HG03565 (cell line): ENCODE results near the gene CCDC14.
"Not testable (repeated sequence)": the region's sequence is repeated elsewhere in the genome, so short reads cannot be mapped to it uniquely, and the experiment has no call there.

Source experiments
- ATAC-seq: cut with Tn5 transposase; IDR thresholded peaks from one replicate; pipeline ENCODE4 v1.9.1; 2021; ENCODE audit warnings: mild to moderate bottlenecking, moderate library complexity; ENCODE audit not compliant: unreplicated experiment

CCDC14 gene

DNA sequence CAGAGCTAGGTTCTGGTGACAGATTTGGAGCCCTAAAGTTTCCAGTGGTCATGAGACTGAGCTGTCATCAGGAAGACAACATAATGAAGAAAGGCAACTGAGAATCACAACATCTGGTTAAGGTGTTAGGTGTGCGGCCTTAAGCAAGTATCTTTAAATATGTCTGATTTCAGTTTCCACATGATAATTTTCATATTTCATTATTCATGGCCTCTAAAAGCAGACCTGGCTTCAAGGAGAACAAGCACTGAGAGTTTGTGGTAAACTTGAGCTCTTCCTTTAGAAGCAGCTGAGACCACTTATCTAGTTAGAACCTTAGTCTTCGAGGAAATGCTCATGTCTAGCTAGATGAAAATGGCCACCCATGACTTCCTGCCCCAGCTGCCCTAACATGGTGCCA lies 51.2 kb downstream of the CCDC14 start:
- peak; percentile 56 for ATAC-seq

DNA sequence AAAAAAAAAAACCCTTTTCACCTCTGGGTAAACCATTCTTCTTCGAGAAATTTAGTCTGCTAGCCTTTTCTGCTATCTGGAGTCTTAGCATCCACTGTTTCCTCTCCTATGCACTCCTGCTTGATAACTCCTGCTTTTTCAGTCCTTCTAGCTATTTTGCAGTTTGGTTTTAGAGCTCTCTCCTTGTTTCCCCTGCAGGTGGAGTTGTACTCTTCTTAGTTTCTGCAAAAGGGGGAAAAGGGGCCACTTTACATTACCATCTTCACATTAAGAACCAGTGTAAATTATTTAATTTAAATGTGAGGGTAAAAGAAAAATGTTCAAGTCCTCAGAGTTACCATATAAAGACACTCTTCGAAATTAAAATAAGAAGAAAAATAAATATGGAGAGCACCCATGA lies 53.3 kb downstream of the CCDC14 start:
- ATAC-seq, result no peak

DNA sequence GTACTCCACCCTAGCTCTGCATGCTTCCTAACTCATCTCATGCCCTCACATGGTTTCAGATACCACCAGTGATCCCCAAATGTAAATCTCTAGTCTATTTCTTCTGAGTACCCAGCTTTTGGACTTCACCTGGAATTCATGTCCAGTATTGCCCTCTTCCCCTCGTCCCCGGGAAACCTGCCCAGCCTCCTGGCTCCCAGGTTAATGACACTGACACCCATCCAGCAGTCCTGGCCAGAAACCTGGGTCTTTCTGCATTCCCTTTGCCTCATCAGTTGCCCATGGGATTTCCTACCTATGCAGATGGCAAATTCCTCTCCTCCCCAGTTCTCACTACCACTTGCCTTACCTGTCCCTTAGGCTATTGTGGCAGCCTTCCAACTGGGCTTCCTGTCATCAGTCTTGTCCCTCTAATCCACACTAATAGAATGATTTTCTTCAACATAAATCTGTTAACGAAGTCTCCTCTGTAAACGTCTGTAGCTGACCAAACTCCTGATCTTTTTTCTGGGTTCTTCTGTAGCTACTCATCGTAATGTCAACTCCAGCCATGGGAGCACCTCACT lies 61.6 kb downstream of the CCDC14 start:
- ATAC-seq, result no peak

DNA sequence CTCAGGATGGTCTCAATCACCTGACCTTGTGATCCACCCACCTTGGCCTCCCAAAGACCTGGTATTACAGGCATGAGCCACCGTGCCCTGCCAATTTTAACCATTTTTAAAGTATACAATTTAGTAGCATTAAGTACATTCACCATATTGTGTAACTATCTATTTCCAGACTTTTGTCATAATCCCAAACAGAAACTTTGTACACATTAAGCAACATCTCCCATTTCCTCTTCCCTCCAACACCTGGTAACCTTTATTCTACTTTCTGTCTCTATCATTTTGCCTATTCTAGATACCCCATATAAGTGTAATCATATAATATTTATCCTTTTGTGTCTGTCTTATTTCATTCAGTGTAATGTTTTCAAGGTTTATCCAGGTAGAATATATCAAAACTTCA lies 68.0 kb downstream of the CCDC14 start:
- ATAC-seq, result no peak

DNA sequence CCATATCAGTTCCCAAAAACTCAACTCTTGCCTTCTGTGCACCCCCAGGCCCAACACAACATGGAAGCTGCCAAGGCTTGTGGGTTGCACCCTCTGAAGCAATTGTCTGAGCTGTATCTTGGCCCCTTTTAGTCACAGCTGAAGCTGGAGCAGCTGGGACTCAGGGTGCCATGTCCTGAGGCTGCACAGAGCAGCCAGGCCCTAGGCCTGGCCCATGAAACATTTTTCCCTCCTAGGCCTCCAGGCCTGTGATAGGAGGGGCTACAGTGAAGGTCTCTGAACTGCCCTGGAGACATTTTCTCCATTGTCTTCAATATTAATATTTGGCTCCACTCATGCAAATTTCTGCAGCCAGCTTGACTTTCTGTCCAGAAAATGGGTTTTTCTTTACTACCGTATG lies 68.8 kb downstream of the CCDC14 start:
- ATAC-seq, result no peak

DNA sequence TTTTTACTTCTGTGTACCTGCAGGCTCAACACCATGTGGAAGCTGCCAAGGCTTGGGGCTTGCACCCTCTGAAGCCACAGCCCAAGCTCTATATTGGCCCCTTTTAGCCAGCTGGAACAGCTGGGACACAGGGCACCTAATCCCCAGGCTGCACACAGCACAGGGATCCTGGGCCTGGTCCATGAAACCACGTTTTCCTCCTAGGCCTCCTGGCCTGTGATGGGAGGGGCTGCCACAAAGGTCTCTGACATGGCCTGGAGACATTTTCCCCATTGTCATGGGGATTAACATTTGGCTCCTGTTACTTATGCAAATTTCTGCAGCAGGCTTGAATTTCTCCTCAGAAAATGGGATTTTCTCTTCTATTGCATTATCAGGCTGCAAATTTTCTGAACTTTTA lies 70.0 kb downstream of the CCDC14 start:
- ATAC-seq, result not testable (repeated sequence)

DNA sequence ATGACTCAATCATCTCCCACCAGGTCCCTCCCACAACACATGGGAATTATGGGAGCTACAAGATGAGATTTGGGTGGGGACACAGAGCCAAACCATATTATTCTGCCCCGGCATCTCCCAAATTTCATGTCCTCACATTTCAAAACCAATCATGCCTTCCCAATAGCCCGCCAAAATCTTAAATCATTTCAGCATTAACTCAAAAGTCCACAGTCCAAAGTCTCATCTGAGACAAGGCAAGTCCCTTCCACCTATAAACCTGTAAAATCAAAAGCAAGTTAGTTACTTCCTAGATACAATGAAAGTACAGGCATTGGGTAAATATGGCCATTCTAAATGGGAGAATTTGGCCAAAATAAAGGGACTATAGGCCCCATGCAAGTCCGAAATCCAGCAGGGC lies 70.9 kb downstream of the CCDC14 start:
- not testable (repeated sequence) for ATAC-seq

DNA sequence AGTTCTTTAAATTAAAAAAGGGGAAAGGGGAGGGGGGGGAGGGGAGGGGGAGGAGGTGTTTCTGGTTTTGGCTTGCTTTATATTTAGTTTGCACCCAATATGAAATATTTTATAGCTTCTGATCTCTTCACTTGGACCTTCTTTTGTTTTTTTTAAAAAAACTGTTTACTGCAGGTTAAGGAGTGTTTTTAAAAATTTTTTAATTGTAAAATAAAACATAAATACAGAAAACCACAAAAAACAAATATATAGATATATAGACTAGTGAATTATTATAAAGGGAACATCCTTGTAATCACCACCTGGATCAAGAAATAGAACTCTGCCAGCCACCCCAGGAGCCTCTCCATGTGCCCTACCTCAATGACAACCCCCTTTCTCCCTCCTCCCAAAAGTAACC lies 76.0 kb downstream of the CCDC14 start:
- ATAC-seq, result no peak

DNA sequence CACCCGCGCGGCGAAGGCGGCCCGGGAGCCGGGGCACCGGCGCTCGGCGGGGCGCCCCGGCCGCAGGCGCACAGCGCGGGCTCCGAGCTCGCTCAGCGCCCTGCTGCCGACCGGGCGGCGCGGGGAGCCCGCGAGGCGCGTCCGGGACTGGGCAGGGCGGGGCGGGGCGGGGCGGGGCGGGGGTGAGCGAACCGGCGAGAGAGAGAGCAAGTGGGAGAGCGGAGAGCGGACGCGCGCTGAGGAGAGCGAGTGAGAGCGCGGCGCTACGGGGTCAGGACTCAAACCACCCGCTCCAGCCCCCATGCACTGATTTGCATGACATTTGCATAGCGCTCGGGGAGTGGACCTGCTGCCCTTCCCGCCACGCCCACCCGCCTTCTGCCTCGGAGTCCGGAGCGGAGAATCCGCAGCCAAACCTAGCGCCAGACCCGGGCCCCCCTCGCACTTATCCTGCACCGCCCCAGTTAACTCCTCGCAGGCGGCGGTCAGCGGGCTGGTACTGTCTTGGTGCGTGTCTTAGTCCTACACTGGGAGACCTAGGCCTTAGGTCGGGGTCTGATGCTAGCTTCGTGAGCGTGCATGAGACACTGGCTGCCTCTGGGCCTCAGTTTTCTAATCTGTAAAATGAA lies 76.7 kb downstream of the CCDC14 start, which contains the start of gene MYLK:
MYLK (minus strand) TSS at position 130 of the 629 bp plus-strand sequence. CDS start 90,491 bp downstream, outside the sequence.
- no peak for ATAC-seq

DNA sequence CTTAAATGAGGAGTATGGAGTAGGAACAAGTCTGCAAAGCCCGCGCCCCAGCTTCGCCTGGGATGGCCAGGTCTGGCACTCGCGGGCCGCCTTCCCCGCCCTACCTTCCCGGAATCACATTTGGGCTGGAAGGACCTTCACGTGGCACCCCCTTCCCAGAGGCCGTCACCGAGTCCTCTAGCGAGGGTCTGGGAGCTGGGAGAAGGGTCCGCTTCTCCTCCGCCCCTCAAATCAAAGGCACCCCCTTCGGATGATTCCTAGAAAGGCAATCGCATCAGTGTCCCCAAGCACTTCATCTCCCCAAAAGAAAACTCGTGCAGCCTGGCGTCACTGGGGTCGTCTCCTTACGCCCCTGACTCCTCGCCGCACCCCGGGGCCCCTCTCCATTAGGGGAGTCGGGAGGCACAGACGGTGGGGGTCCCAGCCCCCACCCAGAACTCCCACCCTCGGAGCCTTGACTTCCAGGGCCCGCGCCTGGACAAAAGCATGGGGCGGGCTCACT lies 77.3 kb downstream of the CCDC14 start:
- ATAC-seq, result no peak

DNA sequence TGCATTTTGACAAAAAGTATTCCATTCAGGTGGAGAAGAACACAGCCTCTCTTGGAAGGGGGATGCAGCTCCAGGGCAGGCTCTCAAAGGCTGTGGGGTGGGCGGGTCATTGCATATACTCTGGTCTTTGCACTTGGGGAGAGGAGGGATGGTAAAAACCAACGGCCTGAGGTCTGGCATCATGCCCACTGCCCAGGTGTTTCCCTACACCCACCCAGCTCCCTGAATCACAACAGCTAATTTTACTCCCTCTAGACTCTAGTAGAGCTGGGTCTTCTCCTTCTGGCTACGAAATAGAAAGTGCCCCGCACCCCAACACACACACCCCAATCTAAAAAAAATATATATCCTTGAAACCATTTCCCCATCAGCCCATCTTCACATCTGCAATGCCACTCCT lies 77.9 kb downstream of the CCDC14 start:
- no peak for ATAC-seq

DNA sequence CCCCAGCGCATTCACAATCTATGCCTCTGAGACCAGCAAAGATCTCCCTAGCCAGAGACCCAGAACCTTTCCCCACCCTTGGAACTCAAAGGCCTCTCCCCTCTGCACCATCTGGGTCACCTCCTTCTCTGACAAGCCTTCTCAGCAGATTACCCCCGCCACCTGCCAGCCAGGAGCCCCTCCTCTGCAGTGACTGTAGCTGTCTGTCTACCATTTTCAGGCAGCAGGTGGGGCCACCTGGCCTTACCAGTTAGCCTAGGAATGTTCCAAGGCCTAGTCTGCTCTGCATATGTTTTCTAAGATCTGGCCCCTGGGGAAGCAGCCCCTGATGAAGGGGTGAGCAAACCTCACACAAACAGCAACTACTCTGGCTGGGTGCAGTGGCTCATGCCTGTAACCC lies 79.3 kb downstream of the CCDC14 start:
- no peak for ATAC-seq

DNA sequence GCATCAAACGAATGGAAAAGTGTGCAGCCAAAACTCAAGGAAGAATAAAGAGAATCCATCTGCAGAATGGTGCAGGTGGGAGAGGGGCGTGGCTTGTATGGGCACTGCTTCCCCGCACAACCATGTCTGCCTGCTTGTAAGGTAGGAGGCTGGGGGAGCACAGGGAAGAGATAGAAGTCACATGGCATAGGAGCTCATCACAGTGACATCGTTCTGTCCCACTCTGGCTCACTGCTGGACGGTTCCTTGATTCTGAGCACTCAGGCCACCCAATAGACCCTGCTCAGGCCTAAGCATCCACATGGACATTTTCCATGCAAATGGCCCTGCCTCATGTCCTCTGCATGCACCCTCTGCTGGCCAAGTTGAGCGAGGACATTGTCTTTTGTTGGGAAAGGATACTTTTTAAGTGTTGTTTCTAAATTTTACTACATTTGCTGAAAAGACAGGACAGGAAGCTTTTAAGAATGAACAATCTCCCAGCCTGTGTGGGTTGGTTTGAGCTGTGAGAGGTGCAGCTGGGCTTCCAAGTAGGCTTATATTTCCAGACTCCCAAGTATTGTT lies 79.9 kb downstream of the CCDC14 start:
- ATAC-seq, result no peak

DNA sequence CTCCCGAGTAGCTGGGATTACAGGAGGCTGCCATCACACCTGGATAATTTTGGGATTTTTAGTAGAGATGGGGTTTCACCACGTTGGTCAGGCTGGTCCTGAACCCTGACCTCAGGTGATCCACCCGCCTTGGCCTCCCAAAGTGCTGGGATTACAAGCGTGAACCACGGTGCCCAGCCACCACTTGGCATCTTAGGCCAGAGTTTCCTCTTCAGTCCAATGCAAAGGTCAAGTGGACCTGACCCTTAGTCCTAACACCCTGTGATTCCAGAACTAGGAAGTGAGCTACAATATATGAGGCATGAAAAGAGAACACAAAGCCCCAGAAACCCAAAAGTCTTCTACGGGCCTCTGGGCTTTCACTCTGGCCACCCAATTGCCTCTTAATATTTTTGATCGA lies 82.2 kb downstream of the CCDC14 start:
- ATAC-seq, result no peak

DNA sequence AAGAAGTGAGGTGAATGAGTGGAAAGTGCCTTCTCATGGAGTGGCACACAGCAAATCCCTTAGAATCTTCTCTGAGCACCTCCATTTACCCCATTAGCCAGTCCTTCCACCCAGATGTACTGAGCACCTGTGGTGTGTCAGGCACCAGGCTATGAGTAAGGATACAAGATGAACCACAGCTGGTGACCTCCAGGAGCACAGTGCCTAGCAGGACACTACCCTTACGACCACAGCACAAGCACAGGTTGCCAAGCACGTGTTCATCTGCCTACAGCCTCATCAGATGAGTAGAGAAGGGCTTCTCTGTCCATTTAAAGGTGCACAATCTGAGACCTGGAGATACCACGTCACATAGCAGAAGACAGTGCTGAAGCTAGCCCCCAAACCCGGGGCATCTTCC lies 83.1 kb downstream of the CCDC14 start:
- ATAC-seq, result no peak

DNA sequence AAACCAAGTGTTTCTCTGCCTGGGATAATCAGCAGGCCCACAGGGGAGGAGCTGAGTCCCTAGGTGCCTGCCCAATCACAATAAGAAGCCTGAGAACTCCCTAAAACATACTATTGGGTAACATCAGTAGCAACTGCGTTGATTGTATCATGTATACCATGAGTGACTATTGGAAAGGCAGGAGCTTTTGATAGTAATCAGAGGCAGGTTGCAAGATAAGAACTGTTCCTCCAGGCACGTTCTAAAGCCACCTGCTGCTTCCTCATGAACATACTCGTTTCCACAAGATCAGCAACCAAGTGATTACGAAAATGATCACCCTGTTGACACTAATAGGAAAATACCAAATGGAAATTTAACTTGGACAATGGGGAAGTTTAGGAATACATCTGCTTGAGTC lies 83.6 kb downstream of the CCDC14 start:
- no peak for ATAC-seq

DNA sequence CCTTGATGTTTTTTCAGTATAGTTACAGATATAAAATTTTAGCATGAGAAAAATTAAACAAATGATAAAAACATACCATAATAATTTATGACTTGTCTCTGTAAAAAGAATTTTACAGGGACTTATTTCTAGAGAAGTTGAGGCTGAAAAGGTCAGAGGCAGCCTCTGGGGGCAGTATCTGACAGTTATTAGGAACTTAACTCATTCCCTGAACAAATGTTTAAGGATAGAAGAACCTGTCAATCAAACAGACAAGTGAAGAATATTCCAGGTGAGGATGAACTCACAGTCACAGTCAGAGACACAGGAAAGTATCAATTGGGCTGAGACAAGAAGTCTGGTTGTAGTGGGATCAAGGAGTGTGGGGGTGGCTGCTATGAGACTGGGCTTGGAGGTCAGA lies 84.2 kb downstream of the CCDC14 start:
- ATAC-seq, result no peak

DNA sequence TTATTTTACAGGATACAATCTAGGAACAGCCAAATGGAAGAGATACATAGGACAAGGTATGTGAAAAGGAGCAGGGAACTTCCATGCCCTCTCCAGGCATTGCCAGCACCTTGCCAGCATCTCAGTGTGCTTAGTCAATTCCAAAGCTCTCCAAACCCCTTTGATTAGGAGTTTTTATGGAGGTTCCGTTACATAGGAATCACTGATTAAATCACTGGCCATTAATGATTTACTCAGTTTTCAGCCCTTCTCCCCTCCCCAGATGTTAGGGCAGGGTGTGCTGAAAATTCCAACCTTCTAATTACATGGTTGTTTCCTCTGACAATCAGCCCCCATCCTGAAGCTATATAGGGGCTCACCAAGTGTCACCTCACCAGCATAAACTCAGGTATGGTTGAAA lies 88.4 kb downstream of the CCDC14 start:
- no peak for ATAC-seq

DNA sequence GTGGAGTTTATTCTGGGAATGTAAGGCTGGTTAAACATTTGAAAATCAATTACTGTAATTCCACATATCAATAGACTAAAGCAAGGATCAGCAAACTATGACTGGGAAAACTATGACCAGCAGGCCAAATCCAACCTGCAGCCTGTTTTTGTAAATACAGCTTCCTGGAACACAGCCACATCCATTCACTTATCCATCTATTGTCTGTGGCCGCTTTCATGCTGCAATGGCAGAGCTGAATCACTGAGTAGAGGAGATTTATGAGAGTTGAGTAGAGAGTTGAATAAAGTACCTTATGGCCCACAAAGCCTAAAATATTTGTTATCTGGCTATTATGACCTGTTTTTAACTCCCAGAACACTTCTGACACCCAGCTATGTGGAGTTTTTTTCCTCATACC lies 89.1 kb downstream of the CCDC14 start:
- ATAC-seq, result no peak

DNA sequence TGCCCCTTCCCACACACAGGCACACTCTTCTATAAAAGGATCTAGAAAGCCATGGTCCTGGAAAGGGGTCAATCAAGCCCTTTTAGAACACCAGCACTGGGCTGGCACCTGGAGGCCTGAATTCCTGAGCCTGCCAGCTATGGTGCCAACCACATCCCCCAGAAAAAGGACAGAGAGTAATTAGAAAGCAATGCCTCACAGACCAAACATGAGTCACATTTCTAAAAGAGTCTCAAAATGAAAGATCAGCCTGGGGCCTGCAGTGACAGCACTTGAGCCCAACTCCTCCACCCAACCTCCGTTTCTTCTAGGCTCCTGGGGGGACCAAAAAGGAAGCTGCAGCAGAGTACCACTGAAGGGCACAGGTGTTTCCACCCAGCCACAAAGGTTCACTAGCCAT lies 91.0 kb downstream of the CCDC14 start:
- ATAC-seq, result no peak

DNA sequence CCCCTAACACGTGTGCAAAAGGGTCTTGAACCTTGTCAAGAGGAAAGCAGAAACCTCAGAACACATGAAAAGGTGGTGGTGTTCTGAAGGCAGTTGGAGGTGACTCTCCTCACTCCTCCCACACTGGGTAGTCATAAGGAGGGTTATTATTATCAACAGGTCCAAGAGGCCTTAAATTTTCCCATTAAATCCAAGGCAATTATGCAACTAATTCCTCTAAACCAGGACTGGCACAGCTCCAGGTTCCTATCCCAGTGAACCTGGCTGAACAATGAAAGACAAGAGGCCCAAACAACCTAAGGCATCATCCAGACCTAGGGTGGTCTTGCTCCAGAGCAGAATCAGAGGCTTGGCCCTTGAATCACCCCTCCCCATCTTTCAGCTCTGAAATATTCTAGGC lies 91.9 kb downstream of the CCDC14 start:
- no peak for ATAC-seq

DNA sequence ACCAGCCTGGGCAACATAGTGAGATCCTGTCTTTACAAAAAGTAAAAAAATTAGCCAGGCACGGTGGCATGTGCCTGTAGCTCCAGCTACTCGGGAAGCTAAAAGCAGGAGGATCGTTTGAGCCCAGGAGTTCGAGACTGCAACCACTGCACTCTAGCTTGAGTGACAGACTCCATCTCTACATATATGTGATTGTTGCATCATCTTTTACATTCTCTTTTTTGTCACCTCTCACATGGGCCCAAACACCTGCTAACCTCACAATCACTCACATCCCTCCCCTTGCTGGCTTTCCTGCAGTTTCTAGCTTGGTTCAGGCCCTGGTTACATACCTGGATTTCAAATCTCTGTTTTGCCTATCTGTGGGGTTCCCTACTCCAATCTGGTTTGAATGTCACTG lies 96.3 kb downstream of the CCDC14 start:
- ATAC-seq, result no peak
